WERI-Rb-1 (cell line): ENCODE measurements around the gene CRABP2.

Source experiments
- DNase-seq: peaks from one replicate; pipeline ENCODE4 v3.0.0-alpha.2; 2020
- H3K27ac ChIP-seq: fragments of 250-450 bp; sonication (Bioruptor Pico); 2 replicates; pipeline ENCODE4 v1.5.1; 2020; ENCODE audit warnings: mild to moderate bottlenecking, moderate library complexity
- H3K27me3 ChIP-seq: fragments of 250-450 bp; sonication (Bioruptor Pico); 2 replicates; pipeline ENCODE4 v1.5.1; 2021; ENCODE audit warnings: mild to moderate bottlenecking, low read depth, moderate library complexity; ENCODE audit not compliant: insufficient read depth, severe bottlenecking
- H3K36me3 ChIP-seq: fragments of 250-450 bp; sonication (Bioruptor Pico); 2 replicates; pipeline ENCODE4 v1.5.1; 2020; ENCODE audit warnings: mild to moderate bottlenecking, moderate library complexity
- H3K4me3 ChIP-seq: 2 replicates; pipeline ENCODE4 v1.5.1; 2011; ENCODE audit warnings: low read depth, mild to moderate bottlenecking, control low read depth, low read length
- H3K9me3 ChIP-seq: fragments of 250-450 bp; sonication (Bioruptor Pico); 2 replicates; pipeline ENCODE4 v1.5.1; 2021; ENCODE audit warnings: mild to moderate bottlenecking, moderate library complexity; ENCODE audit not compliant: severe bottlenecking
- TF ChIP-seq, protein P1 (sequence below): IDR thresholded peaks from 2 replicates; pipeline ENCODE4 v1.5.1; 2011; ENCODE audit warnings: low read depth, mild to moderate bottlenecking, control low read depth, inconsistent platforms, low read length

Gene CRABP2

DNA sequence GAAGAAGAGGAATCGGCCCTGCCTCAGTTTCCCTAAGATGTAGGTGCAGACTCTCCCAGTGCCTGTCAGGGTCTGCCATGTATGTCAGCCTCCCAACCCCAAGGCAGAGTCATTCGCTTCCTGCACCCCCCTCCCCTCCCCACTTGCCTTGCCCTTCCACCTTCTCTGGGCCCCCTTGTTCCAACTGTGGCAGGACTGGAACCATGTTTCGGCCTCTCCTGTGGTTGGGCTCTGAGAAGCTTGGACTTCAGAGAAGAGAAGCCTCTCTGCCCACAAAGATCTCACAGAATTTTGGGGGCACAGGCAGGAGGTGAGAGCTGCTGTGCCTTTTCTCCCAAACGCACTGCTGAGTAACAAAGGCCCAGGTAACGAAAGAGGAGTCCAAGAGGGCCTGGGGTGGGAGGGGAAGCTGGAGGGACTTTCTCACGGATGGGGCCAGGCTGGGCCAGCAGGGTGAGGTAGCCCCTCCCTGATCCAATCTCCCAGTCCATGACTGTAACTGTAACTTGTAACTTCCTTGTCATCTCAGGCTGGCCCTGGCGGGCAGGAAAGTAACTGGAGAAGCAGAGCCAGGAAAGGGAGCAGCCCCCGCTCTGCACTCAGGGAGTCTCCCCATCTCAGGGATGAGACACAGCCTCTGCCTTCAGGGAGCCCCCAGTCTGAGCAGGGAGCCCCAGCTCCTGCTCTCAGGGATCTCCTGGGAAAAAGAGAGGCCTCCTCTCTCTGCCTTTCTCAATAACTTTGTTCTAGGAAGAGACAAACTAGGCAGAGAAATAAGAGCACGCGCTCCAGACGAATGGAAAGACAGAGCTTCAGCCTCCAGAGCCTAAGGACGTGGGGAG, 11.3 kb downstream of the CRABP2 start:
- Histone ChIP-seq H3K9me3 (no peaks in the 10 kb centered on the region), H3K4me3 (no peak overlapping the region), H3K27me3 (no peaks in the 10 kb centered on the region), H3K36me3 (peaks cover 14% of the 10 kb centered on the region), H3K27ac (peak overlapping the region; percentile 82)
- TF ChIP-seq, protein P1, sequence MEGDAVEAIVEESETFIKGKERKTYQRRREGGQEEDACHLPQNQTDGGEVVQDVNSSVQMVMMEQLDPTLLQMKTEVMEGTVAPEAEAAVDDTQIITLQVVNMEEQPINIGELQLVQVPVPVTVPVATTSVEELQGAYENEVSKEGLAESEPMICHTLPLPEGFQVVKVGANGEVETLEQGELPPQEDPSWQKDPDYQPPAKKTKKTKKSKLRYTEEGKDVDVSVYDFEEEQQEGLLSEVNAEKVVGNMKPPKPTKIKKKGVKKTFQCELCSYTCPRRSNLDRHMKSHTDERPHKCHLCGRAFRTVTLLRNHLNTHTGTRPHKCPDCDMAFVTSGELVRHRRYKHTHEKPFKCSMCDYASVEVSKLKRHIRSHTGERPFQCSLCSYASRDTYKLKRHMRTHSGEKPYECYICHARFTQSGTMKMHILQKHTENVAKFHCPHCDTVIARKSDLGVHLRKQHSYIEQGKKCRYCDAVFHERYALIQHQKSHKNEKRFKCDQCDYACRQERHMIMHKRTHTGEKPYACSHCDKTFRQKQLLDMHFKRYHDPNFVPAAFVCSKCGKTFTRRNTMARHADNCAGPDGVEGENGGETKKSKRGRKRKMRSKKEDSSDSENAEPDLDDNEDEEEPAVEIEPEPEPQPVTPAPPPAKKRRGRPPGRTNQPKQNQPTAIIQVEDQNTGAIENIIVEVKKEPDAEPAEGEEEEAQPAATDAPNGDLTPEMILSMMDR = no peak
- DNase-seq = peak; percentile 70

DNA sequence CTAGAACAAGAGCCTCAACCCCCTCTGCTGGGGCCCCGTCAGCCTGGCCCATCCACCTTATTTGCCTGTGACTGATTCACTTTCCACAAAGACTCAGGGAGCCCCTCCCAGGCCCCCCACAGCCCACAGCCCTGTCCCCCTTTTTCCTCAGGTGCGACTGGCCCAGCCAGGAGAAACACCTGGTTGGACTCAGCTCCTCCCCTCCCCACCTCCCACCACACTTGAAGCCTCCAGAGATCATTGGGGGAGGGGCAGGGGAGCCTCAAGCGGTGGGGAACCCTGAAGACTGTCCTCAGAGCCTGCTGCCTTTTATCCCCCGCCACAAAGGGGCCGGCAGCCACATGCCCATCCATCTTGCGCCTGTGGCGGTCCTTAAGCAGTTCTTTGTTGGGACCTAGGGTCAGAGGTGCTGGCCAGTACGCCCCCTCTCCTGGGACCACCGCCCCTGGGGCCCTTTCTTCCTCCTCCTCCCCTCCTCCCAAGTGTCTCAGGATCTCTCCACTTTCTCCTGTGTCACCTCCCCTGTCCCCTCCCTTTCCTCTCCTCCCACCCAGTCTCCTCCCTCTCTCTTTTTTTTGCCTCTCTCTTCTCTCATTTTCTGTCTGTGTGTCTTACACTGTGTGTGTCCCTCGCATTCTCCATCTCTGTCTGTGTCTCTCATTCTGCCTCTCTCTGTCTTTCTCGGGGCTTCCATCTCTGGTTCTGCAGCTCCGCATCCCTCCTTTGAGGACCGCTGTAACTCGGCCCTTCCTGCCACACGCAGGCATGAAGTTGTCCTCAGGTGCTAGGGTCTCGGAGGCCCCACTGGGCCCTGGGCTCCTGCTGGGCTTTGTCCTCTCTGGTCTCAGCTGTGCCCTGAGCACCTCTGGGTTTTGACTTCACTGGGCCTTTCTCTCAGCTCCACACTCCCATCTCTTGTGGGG, 12.2 kb downstream of the CRABP2 start:
- Histone ChIP-seq H3K36me3 (peaks cover 5% of the 10 kb centered on the region), H3K27me3 (no peaks in the 10 kb centered on the region), H3K9me3 (no peaks in the 10 kb centered on the region), H3K27ac (peak overlapping the region; percentile 82), H3K4me3 (no peak overlapping the region)
- TF ChIP-seq, protein P1 = no peak
- peak; percentile 94 for DNase-seq

DNA sequence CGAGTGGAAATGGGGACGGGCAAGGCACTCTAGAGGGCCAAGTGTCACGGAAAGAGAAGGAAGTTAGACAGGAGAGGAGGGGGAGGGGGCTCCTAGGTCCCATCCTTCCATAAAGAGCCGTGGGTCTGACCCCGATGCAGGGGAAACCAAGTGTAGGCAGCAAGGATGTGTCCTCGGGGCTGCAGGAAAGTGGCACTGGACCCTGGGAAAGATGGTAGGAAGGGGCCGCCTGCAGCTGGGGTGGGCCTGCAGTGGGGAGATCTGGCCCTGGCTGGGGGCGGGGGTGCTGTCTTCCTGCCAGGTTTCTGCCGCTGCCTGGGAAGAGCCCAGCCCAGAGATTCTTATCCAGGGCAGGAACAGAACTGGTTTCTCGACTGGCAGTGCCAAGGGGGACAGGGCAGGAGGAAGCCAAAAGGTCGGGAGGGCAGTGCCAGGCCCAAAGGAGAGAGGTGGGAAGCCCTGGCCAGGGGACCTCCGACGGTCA, 12.9 kb downstream of the CRABP2 start:
- peak overlapping the region; percentile 82 for H3K27ac ChIP-seq
- no peaks in the 10 kb centered on the region for H3K27me3 ChIP-seq
- no peaks in the 10 kb centered on the region for H3K36me3 ChIP-seq
- no peaks in the 10 kb centered on the region for H3K9me3 ChIP-seq
- TF ChIP-seq, protein P1 = no peak
- DNase-seq = no peak
- no peak overlapping the region for H3K4me3 ChIP-seq

DNA sequence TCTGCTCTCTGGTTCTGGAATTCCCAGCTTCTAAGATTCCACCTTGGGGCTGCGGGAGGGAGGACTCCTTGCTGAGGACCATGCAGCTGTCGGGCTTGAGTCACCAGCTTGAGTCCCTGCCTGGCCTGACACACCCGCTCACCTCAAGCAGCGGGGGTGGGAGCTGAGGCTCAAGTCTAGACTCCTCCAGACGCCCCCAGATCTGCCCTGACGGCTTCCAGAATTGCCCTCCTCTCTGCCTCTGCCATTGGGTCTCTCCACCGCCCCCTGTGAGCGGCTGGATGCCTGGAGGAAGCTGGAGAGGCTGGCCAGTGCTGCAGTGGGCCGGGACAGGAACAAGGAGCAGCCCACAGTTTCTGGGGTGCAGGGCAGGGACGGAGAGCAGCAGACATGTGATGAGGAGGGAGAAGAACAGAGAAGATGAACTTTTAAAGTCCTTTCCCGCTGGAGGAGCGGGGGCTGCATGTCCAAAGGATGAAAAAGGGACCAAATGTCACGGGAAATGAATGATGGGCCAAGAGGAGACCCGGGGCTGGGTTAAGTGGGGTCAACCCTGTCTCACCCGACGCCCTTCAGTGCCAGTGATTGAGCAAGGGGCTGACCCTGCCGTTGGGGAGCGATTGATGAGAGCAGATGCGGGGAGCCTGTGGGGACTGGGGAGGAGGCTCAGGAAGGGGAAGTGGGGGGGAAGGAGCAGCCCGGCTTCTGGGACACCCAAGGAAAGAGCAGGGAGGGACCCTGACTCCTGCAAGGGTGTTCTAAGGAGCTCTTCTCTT, 13.5 kb downstream of the CRABP2 start:
- TF ChIP-seq, protein P1 = peak; percentile 34
- H3K9me3 ChIP-seq = no peaks in the 10 kb centered on the region
- H3K27me3 ChIP-seq = no peaks in the 10 kb centered on the region
- H3K4me3 ChIP-seq = no peak overlapping the region
- no peaks in the 10 kb centered on the region for H3K36me3 ChIP-seq
- H3K27ac ChIP-seq = peak overlapping the region; percentile 82
- DNase-seq = peak; percentile 83

DNA sequence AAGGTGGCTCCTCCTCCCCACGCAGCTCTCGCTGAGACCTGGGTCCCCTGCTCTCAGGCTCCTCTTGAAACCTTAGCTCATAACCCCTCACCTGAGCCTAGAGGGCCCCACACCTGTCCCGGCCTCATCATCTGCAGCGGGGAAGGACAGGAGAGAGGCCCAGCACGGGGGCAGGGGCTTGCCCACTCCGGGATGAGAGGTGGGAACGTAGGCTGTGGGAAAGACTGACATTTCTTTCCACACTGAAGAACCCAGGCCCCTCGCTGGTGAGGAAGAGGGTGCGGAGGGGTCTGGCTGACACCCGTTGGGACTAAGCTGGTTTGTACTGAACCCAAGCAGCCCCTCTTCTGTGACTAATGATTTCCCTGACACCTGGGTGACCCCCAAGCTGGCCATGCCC, 14.2 kb downstream of the CRABP2 start:
- no peak overlapping the region for H3K4me3 ChIP-seq
- TF ChIP-seq, protein P1 = no peak
- peak overlapping the region; percentile 82 for H3K27ac ChIP-seq
- H3K9me3 ChIP-seq = no peaks in the 10 kb centered on the region
- H3K27me3 ChIP-seq = no peaks in the 10 kb centered on the region
- H3K36me3 ChIP-seq = no peaks in the 10 kb centered on the region
- no peak for DNase-seq
